Mononuclear cell (primary cell): ENCODE measurements around the gene GOLGA8R. TPM values are rescaled to one million over a fixed set of nuclear protein-coding genes. Genes with fewer than 3 reads are reported as not detected.
"Not testable (repeated sequence)": the region's sequence is repeated elsewhere in the genome, so short reads cannot be mapped to it uniquely, and the experiment has no call there.

Experiments
- H3K27me3 ChIP-seq: 2 replicates; pipeline ENCODE4 v1.6.0; 2011; ENCODE audit warnings: low read length, control low read depth; ENCODE audit not compliant: insufficient read depth
- H3K4me1 ChIP-seq: 2 replicates; pipeline ENCODE4 v1.5.1; 2011; ENCODE audit warnings: mild to moderate bottlenecking, low read length, control low read depth; ENCODE audit not compliant: insufficient read depth
- H3K4me3 ChIP-seq: 2 replicates; pipeline ENCODE4 v1.5.1; 2011; ENCODE audit warnings: mild to moderate bottlenecking, low read length, moderate library complexity
- H3K9me3 ChIP-seq: 2 replicates; pipeline ENCODE4 v1.5.1; 2011; ENCODE audit warnings: low read depth, mild to moderate bottlenecking, control low read depth, low read length
- total RNA-seq: library from RNA; depleted of rRNA; stranded (reverse); fragments of >200 nt; gene quantifications from one replicate; pipeline ENCODE4 v1.2.3, GENCODE V29; 2012

The GOLGA8R gene
- 2.2 TPM for total RNA-seq

DNA sequence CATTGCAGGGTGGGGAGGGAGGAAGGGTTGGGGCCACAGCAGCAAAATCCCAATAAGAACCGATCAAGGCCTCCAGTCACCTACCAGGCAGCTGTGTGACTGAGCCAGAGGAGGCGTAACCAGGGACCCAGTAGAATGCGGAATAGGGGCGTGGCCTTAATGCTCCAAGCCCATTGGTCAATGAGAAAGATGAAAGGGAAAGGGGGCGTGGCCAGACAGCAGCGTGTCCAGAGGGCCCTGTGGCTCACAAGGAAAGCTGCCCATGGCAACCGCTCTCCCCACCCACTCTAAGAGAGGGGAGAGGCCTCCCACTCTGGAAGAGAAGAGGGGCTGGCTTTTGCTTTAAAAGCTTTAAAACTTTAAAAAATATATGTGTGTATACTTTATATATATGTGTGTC lies at the start of gene GOLGA8R:
TSS of gene GOLGA8R (minus strand) at position 101 of the 400 bp plus-strand sequence. CDS start at position 3, 98 bp downstream.
- not testable (repeated sequence) for H3K9me3 ChIP-seq, H3K4me3 ChIP-seq, H3K4me1 ChIP-seq, H3K27me3 ChIP-seq

DNA sequence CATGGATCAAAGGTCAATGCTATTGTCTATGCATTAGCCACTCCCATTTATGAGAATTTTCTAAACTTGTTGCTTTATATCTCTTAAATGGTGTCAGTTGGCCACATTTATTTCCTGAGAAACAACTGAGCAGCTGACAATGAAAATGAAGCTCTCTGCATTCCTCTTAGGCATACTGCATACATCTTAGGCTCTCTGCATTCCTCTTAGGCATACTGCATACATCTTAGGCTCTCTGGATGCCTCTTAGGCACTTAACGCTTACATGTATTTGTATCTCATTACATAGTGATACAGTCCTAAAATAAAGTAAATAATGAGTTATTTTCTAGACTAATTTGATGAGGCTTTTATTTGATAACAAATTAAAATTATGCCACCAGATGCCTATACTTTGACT lies 49.8 kb upstream of the GOLGA8R start:
- not testable (repeated sequence) for H3K9me3 ChIP-seq, H3K27me3 ChIP-seq, H3K4me3 ChIP-seq, H3K4me1 ChIP-seq

GRCh38 chr15:30462176-30462575 lies 48.1 kb upstream of the GOLGA8R start:
- not testable (repeated sequence) for H3K9me3 ChIP-seq, H3K27me3 ChIP-seq, H3K4me1 ChIP-seq, H3K4me3 ChIP-seq

DNA sequence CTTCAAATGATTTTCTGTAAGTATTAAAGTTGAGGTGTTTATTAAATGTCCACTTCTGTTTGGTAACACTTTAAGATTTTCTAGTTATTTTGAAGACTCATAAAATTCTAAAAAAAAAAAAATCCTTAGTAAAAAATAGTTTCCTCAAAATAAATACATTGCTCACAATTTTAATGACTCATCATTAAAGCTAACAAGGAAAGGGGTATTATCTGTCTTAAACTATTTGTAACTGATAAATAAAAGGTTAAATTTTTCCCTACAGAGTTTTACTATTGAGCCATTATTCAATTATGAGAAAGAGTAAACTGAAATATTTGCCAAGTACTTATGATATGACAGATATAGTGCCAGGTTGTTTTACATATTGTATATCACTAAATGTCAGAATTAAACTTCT lies 38.6 kb upstream of the GOLGA8R start:
- H3K9me3 ChIP-seq, H3K4me3 ChIP-seq, H3K27me3 ChIP-seq, H3K4me1 ChIP-seq: not testable (repeated sequence)

GRCh38 chr15:30438348-30438747 lies 24.3 kb upstream of the GOLGA8R start:
- H3K4me3 ChIP-seq, H3K9me3 ChIP-seq, H3K4me1 ChIP-seq, H3K27me3 ChIP-seq: not testable (repeated sequence)

DNA sequence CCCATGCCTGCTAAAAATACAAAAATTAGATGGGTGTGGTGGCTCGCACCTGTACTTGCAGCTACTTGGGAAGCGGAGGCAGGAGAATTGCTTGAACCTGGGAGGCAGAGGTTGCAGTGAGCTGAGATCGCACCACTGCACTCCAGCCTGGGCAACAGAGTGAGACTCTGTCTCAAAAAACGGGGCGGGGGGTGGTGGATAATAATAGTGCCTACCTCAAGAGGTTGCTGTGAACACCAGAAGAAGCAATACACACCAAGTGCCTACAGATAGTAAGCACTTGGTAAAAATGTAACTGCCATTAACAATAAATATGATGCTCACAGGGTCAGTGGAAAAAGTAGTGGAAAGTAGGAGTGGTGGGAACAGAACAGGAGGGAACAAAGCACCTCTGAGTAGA lies 21.8 kb upstream of the GOLGA8R start:
- not testable (repeated sequence) for H3K4me1 ChIP-seq, H3K9me3 ChIP-seq, H3K27me3 ChIP-seq, H3K4me3 ChIP-seq

GRCh38 chr15:30420723-30421122 lies 6.7 kb upstream of the GOLGA8R start:
- not testable (repeated sequence) for H3K4me3 ChIP-seq, H3K27me3 ChIP-seq, H3K4me1 ChIP-seq, H3K9me3 ChIP-seq

- not testable (repeated sequence) for H3K27me3 ChIP-seq, H3K4me1 ChIP-seq, H3K4me3 ChIP-seq, H3K9me3 ChIP-seq
Measured at GRCh38 chr15:30407636-30408035, 6.4 kb downstream of the GOLGA8R start.

GRCh38 chr15:30398988-30399387 lies 15.1 kb downstream of the GOLGA8R start:
- H3K4me3 ChIP-seq: not testable (repeated sequence)

DNA sequence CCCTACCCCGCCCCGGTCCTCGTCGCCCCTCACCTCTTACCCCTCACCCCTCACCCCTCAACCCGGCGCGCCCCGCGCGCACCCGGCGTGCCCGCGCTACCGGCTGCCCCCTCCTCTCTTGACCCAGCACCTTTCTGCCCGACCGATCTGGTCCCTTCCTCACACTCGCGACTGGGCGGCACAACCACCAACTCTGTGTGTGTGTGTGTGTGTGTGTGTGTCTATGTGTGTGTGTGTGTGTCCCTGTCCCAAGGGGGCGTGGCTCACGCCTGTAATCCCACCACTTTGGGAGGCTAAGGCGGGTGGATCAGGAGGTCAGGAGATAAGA lies 20.4 kb downstream of the GOLGA8R start:
- H3K4me3 ChIP-seq, H3K9me3 ChIP-seq, H3K4me1 ChIP-seq, H3K27me3 ChIP-seq: not testable (repeated sequence)

More at GRCh38 chr15:30398988-30399387, 15.1 kb downstream of the GOLGA8R start:
- not testable (repeated sequence) for H3K27me3 ChIP-seq, H3K9me3 ChIP-seq, H3K4me1 ChIP-seq

- not testable (repeated sequence) for H3K9me3 ChIP-seq, H3K27me3 ChIP-seq, H3K4me3 ChIP-seq, H3K4me1 ChIP-seq
Measured at GRCh38 chr15:30392766-30393663, 21.0 kb downstream of the GOLGA8R start, which contains the start of gene CHRFAM7A. CHRFAM7A (minus strand) TSS chr15:30393540; CDS start chr15:30383351, 10,189 bp downstream.

DNA sequence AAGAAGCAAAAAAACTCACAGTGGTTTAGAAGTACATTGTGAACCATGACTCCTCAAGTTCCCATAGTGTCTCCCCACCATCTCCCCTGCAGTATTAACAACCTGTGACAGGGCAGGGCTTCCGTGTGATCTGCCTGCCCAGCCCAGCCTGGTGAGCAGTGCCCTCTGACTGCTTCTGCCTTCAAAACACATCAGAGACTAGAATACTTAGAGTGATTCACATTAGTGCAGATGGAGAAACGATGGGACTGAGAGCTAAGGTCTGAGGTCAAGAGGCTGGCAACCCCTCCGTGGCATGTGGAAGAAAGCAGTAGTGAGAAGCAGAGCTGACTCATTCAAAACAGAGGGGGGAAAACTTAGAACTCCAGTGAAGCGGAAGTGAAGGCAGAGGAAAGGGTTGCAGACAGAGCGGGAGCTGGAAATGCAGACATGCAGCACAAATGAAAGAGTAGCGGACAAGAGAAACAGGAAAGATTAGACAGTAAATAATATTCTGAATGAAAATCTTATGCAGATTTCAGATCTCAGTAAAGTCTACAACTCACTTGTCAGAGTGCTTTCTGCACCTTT lies 27.7 kb downstream of the GOLGA8R start:
- H3K4me3 ChIP-seq, H3K9me3 ChIP-seq, H3K4me1 ChIP-seq, H3K27me3 ChIP-seq: not testable (repeated sequence)

GRCh38 chr15:30377082-30377413 lies 37.0 kb downstream of the GOLGA8R start:
- H3K27me3 ChIP-seq, H3K9me3 ChIP-seq, H3K4me1 ChIP-seq, H3K4me3 ChIP-seq: not testable (repeated sequence)

- H3K4me1 ChIP-seq: not testable (repeated sequence)
Measured at GRCh38 chr15:30376375-30377081, 37.5 kb downstream of the GOLGA8R start.

GRCh38 chr15:30375872-30376271 lies 38.2 kb downstream of the GOLGA8R start:
- H3K4me1 ChIP-seq, H3K9me3 ChIP-seq, H3K4me3 ChIP-seq, H3K27me3 ChIP-seq: not testable (repeated sequence)

More at GRCh38 chr15:30376375-30377081, 37.5 kb downstream of the GOLGA8R start:
- not testable (repeated sequence) for H3K9me3 ChIP-seq, H3K4me3 ChIP-seq, H3K27me3 ChIP-seq

DNA sequence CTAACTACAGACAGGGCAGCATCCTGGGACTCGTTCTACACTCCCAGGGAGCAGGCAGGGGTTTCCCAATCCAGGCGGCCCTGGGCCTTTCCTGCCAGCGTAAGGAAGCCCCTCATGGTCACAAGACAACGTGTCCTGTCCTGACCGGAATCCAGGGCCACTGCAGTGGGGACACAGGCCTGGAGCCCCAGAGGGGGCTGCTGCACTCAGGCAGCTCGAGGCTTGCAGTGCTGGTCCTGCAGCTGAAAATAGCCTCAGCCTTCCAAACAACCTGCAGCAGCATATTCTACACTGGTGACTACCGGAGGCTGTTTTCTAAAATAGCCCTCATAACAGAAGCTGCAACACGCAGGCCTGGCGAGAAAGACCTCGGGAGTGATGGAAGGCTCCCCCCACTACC lies 39.2 kb downstream of the GOLGA8R start:
- not testable (repeated sequence) for H3K4me3 ChIP-seq, H3K9me3 ChIP-seq, H3K27me3 ChIP-seq, H3K4me1 ChIP-seq
